LNCAP (cell line): ENCODE measurements around the gene SKP1.

Experiments
- TF ChIP-seq, protein P1 (sequence below): fragments of 450-650 bp; IDR thresholded peaks from 2 replicates; pipeline ENCODE4 v1.5.1; 2017; ENCODE audit warnings: mild to moderate bottlenecking

The SKP1 gene

GRCh38 chr5:134113902-134114875, 62.6 kb downstream of the SKP1 start, which contains the start of gene TCF7:
TCF7 (plus strand) TSS chr5:134114681; CDS start chr5:134114907, 226 bp downstream.
- TF ChIP-seq, protein P1, sequence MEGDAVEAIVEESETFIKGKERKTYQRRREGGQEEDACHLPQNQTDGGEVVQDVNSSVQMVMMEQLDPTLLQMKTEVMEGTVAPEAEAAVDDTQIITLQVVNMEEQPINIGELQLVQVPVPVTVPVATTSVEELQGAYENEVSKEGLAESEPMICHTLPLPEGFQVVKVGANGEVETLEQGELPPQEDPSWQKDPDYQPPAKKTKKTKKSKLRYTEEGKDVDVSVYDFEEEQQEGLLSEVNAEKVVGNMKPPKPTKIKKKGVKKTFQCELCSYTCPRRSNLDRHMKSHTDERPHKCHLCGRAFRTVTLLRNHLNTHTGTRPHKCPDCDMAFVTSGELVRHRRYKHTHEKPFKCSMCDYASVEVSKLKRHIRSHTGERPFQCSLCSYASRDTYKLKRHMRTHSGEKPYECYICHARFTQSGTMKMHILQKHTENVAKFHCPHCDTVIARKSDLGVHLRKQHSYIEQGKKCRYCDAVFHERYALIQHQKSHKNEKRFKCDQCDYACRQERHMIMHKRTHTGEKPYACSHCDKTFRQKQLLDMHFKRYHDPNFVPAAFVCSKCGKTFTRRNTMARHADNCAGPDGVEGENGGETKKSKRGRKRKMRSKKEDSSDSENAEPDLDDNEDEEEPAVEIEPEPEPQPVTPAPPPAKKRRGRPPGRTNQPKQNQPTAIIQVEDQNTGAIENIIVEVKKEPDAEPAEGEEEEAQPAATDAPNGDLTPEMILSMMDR, result no peak

DNA sequence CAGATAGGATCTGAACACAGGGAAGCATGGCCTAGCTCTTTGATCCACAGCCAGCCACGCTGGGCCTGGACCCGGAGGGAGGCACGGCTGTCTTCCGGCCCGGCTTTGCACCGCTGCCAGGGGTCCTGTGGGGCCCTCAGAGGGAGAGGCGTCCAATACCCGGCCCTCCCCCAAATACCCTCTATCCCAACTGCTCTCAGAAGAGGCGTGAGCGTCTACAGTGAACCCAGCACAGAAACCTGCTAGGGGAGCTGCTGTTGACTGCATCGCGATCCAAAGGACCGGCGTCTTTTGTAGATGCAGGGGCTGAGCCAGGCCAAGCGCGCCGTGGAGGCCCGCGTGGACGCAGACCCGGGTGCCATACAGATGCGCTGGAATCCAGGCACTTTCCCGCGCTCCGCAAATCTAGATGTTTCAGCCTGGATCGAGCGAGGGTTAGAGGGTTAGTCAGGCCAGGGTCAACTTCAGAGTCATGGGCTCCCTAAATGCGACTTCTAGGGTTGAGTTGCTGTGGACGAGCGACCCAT, 63.3 kb downstream of the SKP1 start:
- TF ChIP-seq, protein P1, result no peak

GRCh38 chr5:134112726-134113362, 63.9 kb downstream of the SKP1 start:
- TF ChIP-seq, protein P1, result no peak

- TF ChIP-seq, protein P1, result no peak
Measured at GRCh38 chr5:134111741-134112647, 64.8 kb downstream of the SKP1 start.

DNA sequence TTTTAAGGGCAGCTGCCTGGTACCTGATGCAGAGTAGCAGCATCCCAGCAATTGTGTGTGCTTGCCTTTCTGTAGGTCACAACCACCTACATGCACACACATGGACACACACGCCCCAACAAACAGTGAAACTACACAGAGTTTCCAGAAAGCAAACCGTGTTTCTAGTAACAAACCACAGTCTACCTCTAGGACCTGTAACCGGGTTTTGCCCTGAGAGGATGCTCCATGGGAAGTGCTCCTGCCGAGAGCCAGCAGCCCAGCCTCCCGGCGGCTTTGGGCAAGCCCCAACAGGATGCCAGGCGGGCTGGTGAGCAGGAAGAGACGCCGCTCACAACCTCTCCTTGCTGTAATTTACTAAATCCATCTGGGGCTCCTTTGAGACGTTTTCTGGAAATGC, 66.4 kb downstream of the SKP1 start:
- TF ChIP-seq, protein P1, result no peak

DNA sequence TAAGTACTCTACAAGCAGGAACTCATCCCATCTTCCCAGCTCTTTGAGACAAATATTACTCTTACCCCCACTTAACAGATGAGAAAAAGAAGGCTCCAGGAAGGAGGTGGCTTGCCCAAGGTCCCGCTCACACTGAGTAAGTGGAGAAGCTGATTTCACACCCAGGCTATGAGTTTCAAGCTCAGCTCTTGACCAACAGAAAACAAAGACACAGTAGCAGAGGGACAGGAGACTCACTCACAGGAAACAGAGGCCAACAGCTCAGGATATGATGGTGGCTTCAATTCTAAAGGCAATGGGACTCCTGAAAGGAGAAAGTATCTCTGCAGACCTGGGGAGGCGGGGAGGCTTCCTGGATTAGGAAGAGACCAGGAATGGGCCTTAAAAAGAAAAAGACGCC, 69.0 kb downstream of the SKP1 start:
- TF ChIP-seq, protein P1, result no peak
